Kidney epithelial cell (primary cell): ENCODE data around the gene STRIT1. TPM values are rescaled to one million over a fixed set of nuclear protein-coding genes. Genes with fewer than 3 reads are reported as not detected.

Experiments
- DNase-seq: peaks from one replicate; pipeline ENCODE4 v3.0.0-alpha.2; 2010; ENCODE audit warnings: low read depth
- H3K27me3 ChIP-seq: 2 replicates; pipeline ENCODE4 v1.6.0; 2011; ENCODE audit warnings: low read length; ENCODE audit not compliant: control insufficient read depth, insufficient read depth
- H3K36me3 ChIP-seq: 2 replicates; pipeline ENCODE4 v1.5.1; 2011; ENCODE audit warnings: low read length; ENCODE audit not compliant: control insufficient read depth, insufficient read depth
- H3K4me3 ChIP-seq: 2 replicates; pipeline ENCODE4 v1.5.1; 2011; ENCODE audit warnings: low read depth, mild to moderate bottlenecking, control low read depth, low read length
- total RNA-seq: library from RNA; depleted of rRNA; stranded (reverse); fragments of >200 nt; gene quantifications from 2 replicates; pipeline ENCODE4 v1.2.3, GENCODE V29; 2015
- TF ChIP-seq, protein P1 (sequence below): IDR thresholded peaks from 2 replicates; pipeline ENCODE4 v1.5.1; 2011; ENCODE audit warnings: mild to moderate bottlenecking, moderate library complexity, low read length, control low read depth, inconsistent platforms; ENCODE audit not compliant: insufficient read depth, poor library complexity, severe bottlenecking

STRIT1 gene
- total RNA-seq = not detected in 2 replicates

DNA sequence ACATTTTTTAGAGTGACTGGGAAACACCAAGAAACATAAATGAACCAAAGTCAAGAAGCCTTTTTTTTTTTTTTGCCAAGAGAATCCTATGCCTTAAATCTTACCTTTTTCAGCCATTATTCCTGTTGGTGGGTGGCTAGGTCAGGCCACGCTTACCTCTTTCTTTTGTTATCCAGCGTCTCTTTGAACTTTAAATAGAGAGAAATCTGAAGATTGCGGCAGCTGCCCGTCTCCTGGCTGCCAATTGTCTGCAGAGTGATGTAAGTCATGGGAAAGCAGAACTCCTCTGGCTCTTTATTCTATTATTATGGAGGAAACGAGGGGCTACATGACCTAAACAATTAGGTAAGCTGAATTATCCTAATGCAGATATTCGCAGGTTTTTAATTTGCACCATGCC, at the start of gene STRIT1:
Gene STRIT1, minus strand, starts transcription at position 168 of the 400 bp plus-strand sequence.
- Histone ChIP-seq H3K36me3 (no peaks in the 10 kb centered on the region), H3K27me3 (no peaks in the 10 kb centered on the region), H3K4me3 (no peak within 1 kb of the TSS)
- DNase-seq = no peak
- TF ChIP-seq, protein P1, sequence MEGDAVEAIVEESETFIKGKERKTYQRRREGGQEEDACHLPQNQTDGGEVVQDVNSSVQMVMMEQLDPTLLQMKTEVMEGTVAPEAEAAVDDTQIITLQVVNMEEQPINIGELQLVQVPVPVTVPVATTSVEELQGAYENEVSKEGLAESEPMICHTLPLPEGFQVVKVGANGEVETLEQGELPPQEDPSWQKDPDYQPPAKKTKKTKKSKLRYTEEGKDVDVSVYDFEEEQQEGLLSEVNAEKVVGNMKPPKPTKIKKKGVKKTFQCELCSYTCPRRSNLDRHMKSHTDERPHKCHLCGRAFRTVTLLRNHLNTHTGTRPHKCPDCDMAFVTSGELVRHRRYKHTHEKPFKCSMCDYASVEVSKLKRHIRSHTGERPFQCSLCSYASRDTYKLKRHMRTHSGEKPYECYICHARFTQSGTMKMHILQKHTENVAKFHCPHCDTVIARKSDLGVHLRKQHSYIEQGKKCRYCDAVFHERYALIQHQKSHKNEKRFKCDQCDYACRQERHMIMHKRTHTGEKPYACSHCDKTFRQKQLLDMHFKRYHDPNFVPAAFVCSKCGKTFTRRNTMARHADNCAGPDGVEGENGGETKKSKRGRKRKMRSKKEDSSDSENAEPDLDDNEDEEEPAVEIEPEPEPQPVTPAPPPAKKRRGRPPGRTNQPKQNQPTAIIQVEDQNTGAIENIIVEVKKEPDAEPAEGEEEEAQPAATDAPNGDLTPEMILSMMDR = no peak

GRCh38 chr3:155342344-155342743, 48.9 kb upstream of the STRIT1 start:
- TF ChIP-seq, protein P1 = no peak
- Histone ChIP-seq H3K4me3 (no peak overlapping the region), H3K36me3 (no peaks in the 10 kb centered on the region), H3K27me3 (no peaks in the 10 kb centered on the region)
- DNase-seq = no peak

DNA sequence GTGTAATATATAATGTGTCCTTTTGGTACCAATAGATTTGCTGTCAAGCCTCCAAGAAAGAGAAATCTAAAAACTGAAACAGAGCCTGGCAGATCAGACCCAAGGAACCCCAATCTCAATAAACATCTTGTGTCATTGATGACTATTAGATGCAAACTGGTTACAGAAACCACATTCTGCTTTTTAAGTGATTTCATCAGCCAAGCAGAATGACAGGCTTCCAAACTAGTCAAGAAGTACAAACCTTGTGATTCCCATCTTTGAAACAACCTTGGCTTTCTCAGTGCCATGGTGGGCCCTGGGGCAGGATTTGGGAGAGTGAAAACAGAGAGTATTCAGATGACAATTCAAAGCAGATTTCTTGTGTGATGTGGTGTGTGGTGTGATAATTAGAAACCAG, 45.6 kb upstream of the STRIT1 start:
- no peak for DNase-seq
- H3K27me3 ChIP-seq = no peaks in the 10 kb centered on the region
- H3K36me3 ChIP-seq = no peaks in the 10 kb centered on the region
- TF ChIP-seq, protein P1 = no peak
- no peak overlapping the region for H3K4me3 ChIP-seq

DNA sequence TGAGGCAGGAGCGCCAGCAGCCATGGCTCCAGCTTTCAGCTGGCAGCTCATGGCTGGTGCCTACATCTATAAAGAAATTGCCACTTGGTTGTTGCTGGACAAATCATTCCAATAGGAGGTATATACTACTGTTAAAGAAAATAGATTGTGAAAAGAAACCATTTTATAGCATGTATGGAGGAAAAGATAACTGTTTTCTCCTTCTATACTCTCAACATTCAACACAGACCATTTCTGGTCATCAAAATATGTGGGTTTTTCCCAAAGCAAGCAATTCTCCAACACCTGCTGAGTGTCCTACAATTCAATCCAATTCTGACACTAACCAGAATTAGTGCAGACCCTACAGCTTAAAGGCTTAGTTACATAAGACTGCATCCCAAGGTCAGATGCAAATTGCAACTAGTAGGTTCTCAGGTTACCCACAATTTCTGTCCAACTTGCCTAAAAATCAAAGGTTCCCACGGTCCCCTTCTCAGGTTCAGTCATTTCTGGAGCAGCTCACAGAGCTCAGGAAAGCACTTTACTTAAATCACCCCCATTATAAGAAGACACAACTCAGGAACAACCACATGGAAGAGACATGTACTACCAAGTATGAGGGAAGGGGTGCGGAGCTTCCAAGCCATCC, 42.4 kb upstream of the STRIT1 start:
- Histone ChIP-seq H3K27me3 (no peaks in the 10 kb centered on the region), H3K36me3 (no peaks in the 10 kb centered on the region), H3K4me3 (no peak overlapping the region)
- DNase-seq = no peak
- TF ChIP-seq, protein P1 = no peak

GRCh38 chr3:155334914-155335723, 41.6 kb upstream of the STRIT1 start:
- no peaks in the 10 kb centered on the region for H3K36me3 ChIP-seq
- H3K27me3 ChIP-seq = no peaks in the 10 kb centered on the region
- TF ChIP-seq, protein P1 = no peak
- no peak overlapping the region for H3K4me3 ChIP-seq
- no peak for DNase-seq
